Uterus (tissue), 4 donors: ENCODE data around the gene SLC9A8. TPM values are rescaled to one million over a fixed set of nuclear protein-coding genes. Genes with fewer than 3 reads are reported as not detected.

Experiments
- DNase-seq, 2 donors: peaks; one replicate each; pipeline ENCODE4 v3.0.0-alpha.2; 2019 to 2020
- H3K27ac ChIP-seq, 2 donors: fragments of 200-600 bp; sonication (generic); 1 replicate in 1 of 2; 2 replicates in 1 of 2; pipeline ENCODE4 v1.5.1; 2016 to 2018
- H3K27me3 ChIP-seq, 2 donors: fragments of 200-600 bp; sonication (generic); one replicate each; pipeline ENCODE4 v1.5.1; 2018 to 2019; ENCODE audit warnings: control low read depth in 1 of 2
- H3K36me3 ChIP-seq, 2 donors: fragments of 200-600 bp; sonication (generic); one replicate each; pipeline ENCODE4 v1.5.1; 2019; ENCODE audit warnings: control low read depth in 1 of 2
- H3K4me1 ChIP-seq, 2 donors: fragments of 200-600 bp; sonication (generic); one replicate each; pipeline ENCODE4 v1.5.1; 2018 to 2019; ENCODE audit warnings: control low read depth in 1 of 2
- H3K4me3 ChIP-seq, 2 donors: fragments of 200-600 bp; sonication (generic); 1 replicate in 1 of 2; 2 replicates in 1 of 2; pipeline ENCODE4 v1.5.1; 2018 to 2019; ENCODE audit warnings: mild to moderate bottlenecking in 1 of 2
- H3K9me3 ChIP-seq, 2 donors: fragments of 200-600 bp; sonication (generic); one replicate each; pipeline ENCODE4 v1.5.1; 2019; ENCODE audit warnings: control low read depth in 1 of 2
- POLR2A ChIP-seq, 2 donors: fragments of 450-650 bp; IDR thresholded peaks; one replicate each; pipeline ENCODE4 v1.6.1; 2016; ENCODE audit warnings: antibody characterized with exemption in 2 of 2, mild to moderate bottlenecking in 1 of 2, moderate library complexity in 1 of 2
- intact Hi-C: fragments of 100-400 bp; cut with DNase I; formaldehyde crosslinking; loops from one replicate; pipeline ENCODE4 v1.15.1; 2023; ENCODE audit warnings: low total_unique reads
- total RNA-seq, 4 donors: library from RNA; depleted of rRNA in 3 of 4; stranded (reverse); fragments of >200 nt in 3 of 4; gene quantifications; one replicate each; pipeline versions ENCODE4 v1.1.0 to v1.2.4, GENCODE V29; 2014 to 2023
- TF ChIP-seq, protein P1 (sequence below), 4 experiments: fragments of 200-600 bp in 2 of 4; fragments of 450-650 bp in 2 of 4; sonication (generic) in 2 of 4; IDR thresholded peaks; one replicate each; pipeline ENCODE4 v1.5.1; 2016 to 2019; ENCODE audit warnings: antibody characterized with exemption in 4 of 4, mild to moderate bottlenecking in 2 of 4, moderate library complexity in 1 of 4
- donor health status: DM: yes; HTN: yes; CAD: no.

The SLC9A8 gene
- total RNA-seq, 4 donors from 2014 or later: 1.3 to 12.8 (median 4.3) TPM

DNA sequence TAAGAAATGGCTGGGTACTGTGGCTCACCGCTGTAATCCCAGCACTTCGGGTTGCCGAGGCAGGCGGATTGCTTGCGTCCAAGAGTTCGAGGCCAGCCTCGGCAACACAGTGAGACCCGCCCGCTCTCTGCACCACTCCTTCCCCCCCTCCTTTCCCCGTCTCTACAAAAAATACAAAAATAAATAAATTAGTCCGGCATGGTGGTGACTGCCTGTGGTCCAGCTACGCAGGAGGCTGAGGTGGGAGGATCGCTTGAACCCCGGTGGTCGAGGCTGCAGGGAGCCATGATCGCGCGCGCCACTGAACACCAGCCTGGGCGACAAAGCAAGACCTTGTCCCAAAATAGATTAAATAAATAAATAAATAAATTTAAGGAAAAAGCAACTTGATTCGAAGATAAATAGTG is 123.1 kb downstream of the SLC9A8 start:
- H3K4me1 ChIP-seq: peaks cover 0 to 19% of the 10 kb centered on the region in 2 donors
- H3K27me3 ChIP-seq: no peaks in the 10 kb centered on the region
- DNase-seq: no peak
- no peaks in the 10 kb centered on the region for H3K9me3 ChIP-seq
- H3K36me3 ChIP-seq: no peaks in the 10 kb centered on the region
- H3K4me3 ChIP-seq: peak overlapping the region; percentile 65 to 98
- TF ChIP-seq, protein P1, sequence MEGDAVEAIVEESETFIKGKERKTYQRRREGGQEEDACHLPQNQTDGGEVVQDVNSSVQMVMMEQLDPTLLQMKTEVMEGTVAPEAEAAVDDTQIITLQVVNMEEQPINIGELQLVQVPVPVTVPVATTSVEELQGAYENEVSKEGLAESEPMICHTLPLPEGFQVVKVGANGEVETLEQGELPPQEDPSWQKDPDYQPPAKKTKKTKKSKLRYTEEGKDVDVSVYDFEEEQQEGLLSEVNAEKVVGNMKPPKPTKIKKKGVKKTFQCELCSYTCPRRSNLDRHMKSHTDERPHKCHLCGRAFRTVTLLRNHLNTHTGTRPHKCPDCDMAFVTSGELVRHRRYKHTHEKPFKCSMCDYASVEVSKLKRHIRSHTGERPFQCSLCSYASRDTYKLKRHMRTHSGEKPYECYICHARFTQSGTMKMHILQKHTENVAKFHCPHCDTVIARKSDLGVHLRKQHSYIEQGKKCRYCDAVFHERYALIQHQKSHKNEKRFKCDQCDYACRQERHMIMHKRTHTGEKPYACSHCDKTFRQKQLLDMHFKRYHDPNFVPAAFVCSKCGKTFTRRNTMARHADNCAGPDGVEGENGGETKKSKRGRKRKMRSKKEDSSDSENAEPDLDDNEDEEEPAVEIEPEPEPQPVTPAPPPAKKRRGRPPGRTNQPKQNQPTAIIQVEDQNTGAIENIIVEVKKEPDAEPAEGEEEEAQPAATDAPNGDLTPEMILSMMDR (IDR thresholded peaks at IDR 0.05): no peak
- no peak for TF ChIP-seq POLR2A (IDR thresholded peaks at IDR 0.05)
- intact Hi-C loops: no loop called here
- H3K27ac ChIP-seq: peak overlapping the region; percentile 84 to 93

DNA sequence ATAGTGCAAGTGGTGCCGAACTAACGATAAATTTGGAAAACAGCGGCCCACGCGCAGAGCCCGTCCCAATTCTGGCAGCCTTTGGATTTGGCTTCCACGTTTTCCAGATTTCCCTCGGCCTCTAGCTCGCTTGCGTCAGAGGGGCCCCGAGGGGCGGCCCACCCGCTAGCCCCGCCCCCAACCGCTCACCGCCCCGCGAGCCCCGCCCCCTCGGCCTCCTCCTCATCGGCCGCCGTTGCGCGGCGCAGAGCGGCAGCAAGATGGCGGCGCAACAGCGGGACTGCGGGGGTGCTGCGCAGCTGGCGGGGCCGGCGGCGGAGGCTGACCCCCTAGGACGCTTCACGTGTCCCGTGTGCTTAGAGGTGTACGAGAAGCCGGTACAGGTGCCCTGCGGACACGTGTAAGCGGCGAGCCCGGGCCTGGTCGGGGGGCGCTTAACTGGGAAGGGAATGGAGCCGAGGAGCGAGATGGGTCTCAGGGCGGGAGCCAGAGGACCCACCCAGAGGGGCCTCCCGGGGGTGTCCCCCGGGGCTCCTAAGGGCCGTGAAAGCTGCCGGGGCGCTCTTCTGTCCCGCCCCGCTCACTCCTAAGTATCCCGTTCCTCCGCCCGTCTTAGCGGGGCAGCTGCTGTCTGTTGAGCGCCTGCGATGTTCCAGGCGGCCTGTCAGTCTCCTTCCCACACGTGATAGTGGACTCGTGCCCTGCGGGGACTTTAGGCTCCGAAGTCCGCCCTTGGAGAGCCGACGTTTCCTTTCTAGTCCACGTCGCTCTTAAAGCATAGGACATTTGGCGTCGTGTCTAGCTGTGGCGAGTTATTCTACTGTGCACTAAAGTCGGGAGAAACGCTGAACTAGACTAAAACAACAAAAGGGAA is 123.8 kb downstream of the SLC9A8 start, which contains the start of gene RNF114:
TSS of gene RNF114 (plus strand) at position 245 of the 874 bp plus-strand sequence. CDS start at position 261, 16 bp downstream.
- peak within 1 kb of the TSS; percentile 84 to 93 for H3K27ac ChIP-seq
- no peaks in the 10 kb centered on the region for H3K9me3 ChIP-seq
- DNase-seq: peak; percentile 91 to 93
- no peaks in the 10 kb centered on the region for H3K27me3 ChIP-seq
- peaks cover 0 to 19% of the 10 kb centered on the region in 2 donors for H3K4me1 ChIP-seq
- H3K4me3 ChIP-seq: peak within 1 kb of the TSS; percentile 65 to 98
- H3K36me3 ChIP-seq: no peaks in the 10 kb centered on the region
- TF ChIP-seq, protein P1 (IDR thresholded peaks at IDR 0.05): peak in 2 of 4 experiments; percentile 8 to 21
- peak; percentile 91 to 96 for TF ChIP-seq POLR2A (IDR thresholded peaks at IDR 0.05)
- intact Hi-C loops: no loop called here

DNA sequence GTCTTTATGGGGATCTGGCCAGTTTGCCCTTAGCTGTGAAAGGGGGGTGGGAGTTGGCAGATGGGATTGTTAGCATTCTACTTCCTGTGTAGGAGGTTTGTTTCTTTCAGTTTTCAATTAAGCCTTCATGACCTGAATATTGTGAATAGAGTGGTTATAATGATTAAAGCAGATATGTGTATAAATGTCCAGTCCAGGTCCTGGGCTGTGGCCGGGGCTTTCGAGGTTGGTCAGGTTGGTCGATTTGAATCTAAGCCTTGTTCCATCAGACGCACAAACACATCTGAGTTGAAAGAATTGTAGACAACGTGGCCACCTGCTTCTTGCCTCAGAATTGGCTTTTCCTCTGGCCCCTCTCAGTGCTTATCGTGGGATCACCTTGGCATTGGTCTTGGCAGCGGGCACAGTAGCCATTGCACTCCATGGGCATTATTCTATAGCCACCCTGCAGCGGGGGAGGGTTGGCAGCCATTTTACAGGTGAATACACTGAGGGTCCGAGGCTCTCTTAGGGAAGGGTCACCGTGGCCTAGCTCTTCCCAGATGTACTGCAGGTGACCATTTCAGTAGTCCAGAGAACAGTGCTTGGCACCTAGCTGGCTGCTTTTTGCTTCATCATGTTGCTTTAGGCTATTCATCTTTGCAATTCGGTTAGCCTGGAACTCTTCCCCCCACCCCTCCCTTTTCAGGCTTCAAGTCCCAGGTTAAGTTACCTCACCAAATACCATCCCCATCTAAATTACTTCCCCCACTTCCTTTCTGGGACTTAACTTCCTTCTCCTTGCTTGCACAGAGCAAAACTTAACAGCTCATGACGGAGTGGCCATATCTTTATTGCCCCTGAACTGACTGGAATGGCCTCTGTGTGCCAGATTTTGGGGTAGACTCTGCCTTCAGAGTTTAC is 124.7 kb downstream of the SLC9A8 start:
- DNase-seq: no peak
- intact Hi-C loops: no loop called here
- Histone ChIP-seq H3K36me3 (no peaks in the 10 kb centered on the region), H3K9me3 (no peaks in the 10 kb centered on the region), H3K27me3 (no peaks in the 10 kb centered on the region), H3K27ac (peak overlapping the region; percentile 84 to 93), H3K4me1 (peaks cover 0 to 19% of the 10 kb centered on the region in 2 donors), H3K4me3 (peak overlapping the region; percentile 65 to 98)
- no peak for TF ChIP-seq POLR2A (IDR thresholded peaks at IDR 0.05)
- TF ChIP-seq, protein P1 (IDR thresholded peaks at IDR 0.05): no peak

DNA sequence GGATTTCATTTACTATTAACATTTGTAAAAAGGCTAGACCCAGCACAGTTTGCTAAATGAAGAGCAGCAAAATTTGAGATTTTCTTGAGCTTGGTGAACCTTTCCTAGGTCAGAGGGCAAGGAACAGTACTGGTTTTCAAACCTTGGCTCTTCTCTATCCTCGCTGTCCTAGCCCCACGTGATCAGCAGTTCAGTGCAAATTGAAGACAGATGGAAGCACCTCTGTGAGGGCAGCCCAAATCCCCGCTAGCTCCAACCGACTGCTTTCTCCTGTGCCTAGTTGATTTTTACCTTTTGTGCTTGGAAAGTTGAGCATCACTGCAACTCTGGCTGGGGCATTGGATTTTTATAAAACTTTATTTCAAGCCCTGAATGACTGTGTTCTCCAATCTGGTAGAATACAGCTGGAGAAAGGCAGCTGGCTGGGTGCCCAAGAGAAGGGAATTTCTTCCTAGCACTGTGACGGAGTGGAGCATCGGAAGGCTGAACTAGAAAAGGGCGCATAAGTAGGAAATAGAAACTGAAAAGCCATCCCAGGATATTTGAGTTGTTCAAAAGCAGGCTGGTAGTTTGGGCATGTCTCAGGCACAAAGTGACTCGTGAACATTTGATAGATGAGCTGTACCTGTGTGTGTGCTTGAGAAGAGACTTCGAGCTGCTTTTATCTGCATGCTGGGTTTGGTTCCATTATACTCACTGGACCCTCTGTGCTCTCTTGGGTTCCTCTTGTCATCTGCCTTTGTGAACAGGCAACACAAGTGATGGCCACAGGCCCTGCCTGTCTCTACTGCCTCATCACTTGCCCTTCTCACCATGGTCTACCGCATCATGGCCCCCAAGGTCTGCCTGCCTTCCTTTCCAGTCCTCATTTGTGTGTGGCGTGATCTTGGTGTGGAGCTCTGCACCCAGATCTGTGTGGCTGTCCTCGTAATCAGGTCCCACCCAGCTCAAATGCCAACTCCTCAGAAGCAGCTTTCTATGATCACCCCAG is 125.8 kb downstream of the SLC9A8 start:
- DNase-seq: peak; percentile 52 to 60
- intact Hi-C loops: no loop called here
- H3K27me3 ChIP-seq: no peaks in the 10 kb centered on the region
- no peak overlapping the region for H3K27ac ChIP-seq
- H3K36me3 ChIP-seq: no peaks in the 10 kb centered on the region
- no peak overlapping the region for H3K4me3 ChIP-seq
- H3K9me3 ChIP-seq: no peaks in the 10 kb centered on the region
- peaks cover 0 to 19% of the 10 kb centered on the region in 2 donors for H3K4me1 ChIP-seq
- TF ChIP-seq, protein P1 (IDR thresholded peaks at IDR 0.05): no peak
- no peak for TF ChIP-seq POLR2A (IDR thresholded peaks at IDR 0.05)
